ENCODE data around the gene L3MBTL4.
"Not testable (repeated sequence)": the region's sequence is repeated elsewhere in the genome, so short reads cannot be mapped to it uniquely, and the experiment has no call there.

The L3MBTL4 gene

GRCh38 chr18:6406910-6407470, 7.7 kb downstream of the L3MBTL4 start:
- no peak for DNase-seq (ENCODE audit: low read depth, low spot score)

GRCh38 chr18:6406075-6406909, 8.4 kb downstream of the L3MBTL4 start:
- DNase-seq (ENCODE audit: low read depth, low spot score), result no peak

- no peak for DNase-seq (ENCODE audit: low read depth, low spot score)
Observed at GRCh38 chr18:6405237-6406074, 9.3 kb downstream of the L3MBTL4 start.

GRCh38 chr18:6404834-6405233, 9.9 kb downstream of the L3MBTL4 start:
- DNase-seq (ENCODE audit: low read depth, low spot score), result no peak

GRCh38 chr18:6401687-6402086, 13.0 kb downstream of the L3MBTL4 start:
- no peak for DNase-seq (ENCODE audit: low read depth, low spot score)

GRCh38 chr18:6399776-6400175, 14.9 kb downstream of the L3MBTL4 start:
- DNase-seq (ENCODE audit: low read depth, low spot score), result no peak

- no peak for DNase-seq (ENCODE audit: low read depth, low spot score)
Observed at GRCh38 chr18:6397931-6398566, 16.7 kb downstream of the L3MBTL4 start.

- no peak for DNase-seq (ENCODE audit: low read depth, low spot score)
Observed at GRCh38 chr18:6396847-6397246, 17.9 kb downstream of the L3MBTL4 start.

GRCh38 chr18:6396276-6396675, 18.4 kb downstream of the L3MBTL4 start:
- DNase-seq (ENCODE audit: low read depth, low spot score), result no peak

DNA sequence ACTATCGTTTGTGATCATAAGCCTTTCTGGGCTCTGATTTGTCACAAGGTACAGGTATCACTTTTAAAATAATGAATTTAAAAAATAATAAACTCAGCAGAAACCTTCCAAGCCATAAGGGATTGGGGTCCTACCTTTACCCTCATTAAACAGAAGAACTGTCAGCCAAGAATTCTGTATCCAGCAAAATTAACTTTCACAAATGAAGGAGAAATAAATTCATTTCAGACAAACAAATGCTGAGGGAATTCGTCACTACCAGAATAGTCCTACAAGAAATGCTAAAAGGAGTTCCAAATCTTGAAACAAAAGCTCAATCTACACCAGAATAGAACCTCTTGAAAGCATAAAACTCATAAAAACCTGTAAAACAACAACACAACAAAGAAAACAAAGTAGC, 25.7 kb downstream of the L3MBTL4 start:
- no peak for DNase-seq (ENCODE audit: low read depth, low spot score)

GRCh38 chr18:6382963-6383362, 31.7 kb downstream of the L3MBTL4 start:
- no peak for DNase-seq (ENCODE audit: low read depth, low spot score)

DNA sequence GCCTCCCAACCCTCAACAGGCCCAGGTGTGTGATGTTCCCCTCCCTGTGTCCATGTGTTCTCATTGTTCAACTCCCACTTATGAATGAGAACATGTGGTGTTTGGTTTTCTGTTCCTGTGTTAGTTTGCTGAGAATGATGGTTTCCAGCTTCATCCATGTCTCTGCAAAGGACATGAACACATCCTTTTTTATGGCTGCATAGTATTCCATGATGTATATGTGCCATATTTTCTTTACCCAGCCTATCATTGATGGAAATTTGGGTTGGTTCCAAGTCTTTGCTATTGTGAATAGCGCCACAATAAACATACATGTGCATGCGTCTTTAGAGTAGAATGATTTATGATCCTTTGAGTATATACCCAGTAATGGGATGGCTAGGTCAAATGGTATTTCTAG, 37.2 kb downstream of the L3MBTL4 start:
- not testable (repeated sequence) for DNase-seq (ENCODE audit: low read depth, low spot score)

DNA sequence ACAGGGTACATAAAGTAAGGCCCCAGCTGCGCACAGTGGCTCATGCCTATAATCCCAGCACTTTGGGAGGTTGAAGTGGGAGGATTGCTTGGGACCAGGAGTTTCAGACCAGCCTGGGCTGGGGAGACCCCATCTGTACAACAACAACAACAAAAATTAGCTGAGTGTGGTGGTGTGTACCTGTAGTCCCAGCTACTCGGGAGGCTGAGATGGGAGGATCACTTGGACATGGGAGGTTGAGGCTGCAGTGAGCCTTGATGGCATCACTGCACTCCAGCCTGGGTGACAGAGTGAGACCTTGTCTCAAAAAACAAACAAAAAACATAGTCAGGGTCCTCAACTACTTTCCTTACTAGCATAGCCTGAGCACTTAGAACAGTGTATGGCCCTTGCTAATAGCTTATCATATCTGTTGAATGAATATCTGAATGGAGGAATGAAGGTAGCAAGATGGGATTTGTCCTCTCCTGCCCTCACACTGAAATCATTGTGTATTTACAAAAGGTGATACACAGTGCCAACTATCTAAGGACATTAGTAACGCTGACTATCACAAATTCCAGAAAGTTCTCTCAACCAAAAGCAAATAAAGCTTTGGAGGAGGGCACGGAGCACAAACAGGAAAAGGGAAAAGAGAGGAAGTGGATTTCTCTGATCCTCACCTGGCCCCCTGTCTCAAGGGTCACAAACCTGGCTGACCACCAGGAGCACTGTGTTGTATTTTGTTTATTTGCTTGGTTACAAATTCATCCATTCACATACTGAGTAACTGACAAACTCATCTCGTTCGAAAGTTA, 38.1 kb downstream of the L3MBTL4 start:
- no peak for DNase-seq (ENCODE audit: low read depth, low spot score)

GRCh38 chr18:6374935-6375529, 39.7 kb downstream of the L3MBTL4 start:
- DNase-seq (ENCODE audit: low read depth, low spot score), result no peak

- no peak for DNase-seq (ENCODE audit: low read depth, low spot score)
Observed at GRCh38 chr18:6374340-6374739, 40.4 kb downstream of the L3MBTL4 start.

DNA sequence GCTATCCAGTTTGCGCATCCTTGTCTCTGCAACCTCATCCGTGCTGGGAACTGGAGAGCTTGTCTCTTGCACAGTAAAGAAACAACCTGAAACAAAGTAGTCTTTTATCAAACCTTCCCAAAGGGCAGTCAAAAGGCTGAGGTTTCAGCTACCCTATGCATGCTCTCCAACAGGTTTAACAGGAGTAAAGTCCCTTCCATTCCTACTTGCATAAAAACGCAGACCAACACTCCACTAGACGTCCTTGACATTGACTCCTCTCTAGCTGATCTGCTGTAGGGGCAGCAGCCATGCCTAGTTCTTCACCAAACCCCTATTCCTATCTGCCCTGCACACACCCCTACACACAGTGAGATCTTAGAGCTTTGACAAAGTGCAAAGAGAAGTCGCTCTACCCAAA, 41.5 kb downstream of the L3MBTL4 start:
- DNase-seq (ENCODE audit: low read depth, low spot score), result no peak

DNA sequence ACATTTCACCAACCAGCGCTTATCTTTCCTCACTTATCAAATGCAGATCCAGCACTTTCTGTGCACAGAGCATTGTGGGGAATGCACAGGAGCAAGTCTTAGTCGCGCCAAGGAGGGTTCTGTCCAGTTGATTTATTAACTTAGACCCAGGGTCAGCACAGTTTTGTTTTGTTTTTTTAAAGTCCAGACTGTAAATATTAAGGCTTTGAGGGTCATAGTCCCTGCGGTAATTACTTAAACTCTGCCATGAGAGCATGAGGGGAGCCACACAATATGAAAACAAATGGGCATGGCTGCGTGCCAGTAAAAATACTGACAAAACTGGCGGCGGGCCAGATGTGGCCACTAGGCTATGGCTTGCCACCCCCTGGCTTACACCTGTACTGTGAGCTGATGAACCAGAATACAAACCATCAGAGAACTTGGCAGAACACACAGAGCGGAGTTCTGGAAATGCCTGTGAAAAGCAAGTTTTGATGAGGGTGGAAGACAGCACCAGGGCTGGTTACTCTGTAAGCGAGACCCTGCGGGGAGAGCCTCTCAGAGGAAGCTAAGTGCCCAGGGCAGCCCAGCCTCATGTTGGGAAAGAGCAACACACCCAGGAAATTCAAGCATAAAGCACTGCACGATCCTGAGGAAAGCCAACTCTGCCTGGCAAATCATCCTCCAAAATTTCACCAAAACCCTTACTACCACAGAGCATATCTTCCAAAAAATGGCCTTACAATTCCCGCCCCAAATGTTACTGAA, 43.6 kb downstream of the L3MBTL4 start:
- no peak for DNase-seq (ENCODE audit: low read depth, low spot score)

DNA sequence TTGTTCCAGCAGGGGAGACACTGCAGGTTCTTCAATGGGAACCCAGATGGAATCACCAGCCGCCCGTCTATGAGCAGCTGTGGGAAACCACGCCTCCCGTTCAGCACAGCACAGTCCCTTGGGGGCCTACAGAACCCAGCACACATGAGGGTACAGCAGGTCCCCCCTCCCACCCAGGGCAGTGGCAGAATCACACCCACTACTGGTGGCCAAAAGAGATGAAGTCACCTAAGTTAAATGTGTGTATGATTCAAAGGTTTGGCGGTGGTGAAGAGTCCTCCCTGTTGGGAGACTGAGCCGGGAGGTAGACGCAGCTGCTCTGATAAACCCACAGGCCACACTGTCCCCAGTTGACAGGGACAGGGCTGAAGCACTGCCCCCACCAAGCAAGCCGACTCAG, 44.3 kb downstream of the L3MBTL4 start:
- no peak for DNase-seq (ENCODE audit: low read depth, low spot score)

DNA sequence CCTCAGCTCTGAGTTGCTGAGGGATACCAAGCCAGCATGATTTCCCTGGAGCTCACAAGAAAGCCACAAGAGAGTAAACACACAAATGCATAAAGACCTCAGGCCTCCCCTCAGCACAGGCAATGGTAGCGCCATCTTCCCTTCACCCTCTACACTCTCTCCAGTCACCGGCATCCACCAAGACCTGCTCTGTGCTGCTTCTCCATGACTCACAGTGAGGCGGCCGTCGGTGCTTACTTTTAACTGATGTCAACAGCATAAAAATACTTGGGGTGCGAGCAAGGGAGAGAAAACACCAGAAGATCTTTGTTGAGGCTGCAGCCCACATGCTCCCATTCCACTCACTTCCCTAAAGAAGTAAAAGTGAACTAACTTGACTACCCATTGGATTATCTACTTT, 46.7 kb downstream of the L3MBTL4 start:
- no peak for DNase-seq (ENCODE audit: low read depth, low spot score)

- no peak for DNase-seq (ENCODE audit: low read depth, low spot score)
Observed at GRCh38 chr18:6367208-6367607, 47.5 kb downstream of the L3MBTL4 start.
